Activated T-helper 17 cell treated with anti-CD3 and anti-CD28 coated beads, Interleukin-2, amount 50 U/mL, for 72 hours (primary cell): ENCODE measurements around the gene MLANA. TPM values are rescaled to one million over a fixed set of nuclear protein-coding genes. Genes with fewer than 3 reads are reported as not detected.

Experiments
- ATAC-seq: fragments of 150-1000 bp; cut with Tn5 transposase; replicated peaks from 2 replicates; pipeline ENCODE4 v1.10.0; 2021; ENCODE audit warnings: mild to moderate bottlenecking, moderate library complexity
- H3K27ac Mint-ChIP-seq: one replicate; pipeline ENCODE4 v1.8.0; 2022; ENCODE audit warnings: mixed read lengths
- H3K27me3 Mint-ChIP-seq: one replicate; pipeline ENCODE4 v1.8.0; 2022; ENCODE audit warnings: mixed read lengths
- H3K36me3 Mint-ChIP-seq: one replicate; pipeline ENCODE4 v1.8.0; 2022; ENCODE audit warnings: low read depth, mild to moderate bottlenecking, mixed read lengths
- H3K4me1 Mint-ChIP-seq: one replicate; pipeline ENCODE4 v1.8.0; 2022; ENCODE audit warnings: mixed read lengths
- H3K4me3 Mint-ChIP-seq: one replicate; pipeline ENCODE4 v1.8.0; 2022; ENCODE audit warnings: mild to moderate bottlenecking, mixed read lengths
- H3K9me3 Mint-ChIP-seq: one replicate; pipeline ENCODE4 v1.8.0; 2022; ENCODE audit warnings: mixed read lengths
- total RNA-seq, 2 donors: library from RNA; stranded (reverse); gene quantifications; one replicate each; pipeline ENCODE4 v1.2.3, GENCODE V29; 2022

The MLANA gene
- not detected for total RNA-seq

- no peaks in the 10 kb centered on the region for H3K4me1 Mint-ChIP-seq
- ATAC-seq: no peak
- H3K4me3 Mint-ChIP-seq: no peak within 1 kb of the TSS
- H3K9me3 Mint-ChIP-seq: no peaks in the 10 kb centered on the region
- H3K27ac Mint-ChIP-seq: no peak within 1 kb of the TSS
- no peaks in the 10 kb centered on the region for H3K27me3 Mint-ChIP-seq
- H3K36me3 Mint-ChIP-seq: no peaks in the 10 kb centered on the region
Measured at GRCh38 chr9:5890641-5891040, at the start of gene MLANA. TSS of gene MLANA (plus strand) at chr9:5890889. CDS start at chr9:5892475, 1,586 bp downstream.

- peak; percentile 53 for ATAC-seq
- peaks cover 40% of the 10 kb centered on the region for H3K4me1 Mint-ChIP-seq
- peak overlapping the region; percentile 67 for H3K27ac Mint-ChIP-seq
- H3K36me3 Mint-ChIP-seq: peaks cover 6% of the 10 kb centered on the region
- no peaks in the 10 kb centered on the region for H3K27me3 Mint-ChIP-seq
- peak overlapping the region; percentile 68 for H3K4me3 Mint-ChIP-seq
- no peaks in the 10 kb centered on the region for H3K9me3 Mint-ChIP-seq
Measured at GRCh38 chr9:5841771-5842573, 48.7 kb upstream of the MLANA start.

GRCh38 chr9:5842929-5843793, 47.5 kb upstream of the MLANA start:
- H3K4me3 Mint-ChIP-seq: peak overlapping the region; percentile 68
- ATAC-seq: no peak
- H3K4me1 Mint-ChIP-seq: peaks cover 40% of the 10 kb centered on the region
- no peaks in the 10 kb centered on the region for H3K27me3 Mint-ChIP-seq
- H3K36me3 Mint-ChIP-seq: peaks cover 6% of the 10 kb centered on the region
- peak overlapping the region; percentile 93 for H3K27ac Mint-ChIP-seq
- no peaks in the 10 kb centered on the region for H3K9me3 Mint-ChIP-seq

GRCh38 chr9:5843794-5844471, 46.8 kb upstream of the MLANA start:
- ATAC-seq: no peak
- Mint-ChIP-seq H3K9me3 (no peaks in the 10 kb centered on the region), H3K4me3 (peak overlapping the region; percentile 68), H3K27ac (peak overlapping the region; percentile 93), H3K36me3 (peaks cover 6% of the 10 kb centered on the region), H3K27me3 (no peaks in the 10 kb centered on the region), H3K4me1 (peaks cover 40% of the 10 kb centered on the region)

- peaks cover 6% of the 10 kb centered on the region for H3K36me3 Mint-ChIP-seq
- peak overlapping the region; percentile 93 for H3K27ac Mint-ChIP-seq
- peaks cover 40% of the 10 kb centered on the region for H3K4me1 Mint-ChIP-seq
- H3K4me3 Mint-ChIP-seq: peak overlapping the region; percentile 68
- H3K27me3 Mint-ChIP-seq: no peaks in the 10 kb centered on the region
- no peaks in the 10 kb centered on the region for H3K9me3 Mint-ChIP-seq
- ATAC-seq: peak; percentile 26
Measured at GRCh38 chr9:5845157-5845531, 45.5 kb upstream of the MLANA start.

GRCh38 chr9:5846096-5846495, 44.6 kb upstream of the MLANA start:
- Mint-ChIP-seq H3K27ac (peak overlapping the region; percentile 93), H3K9me3 (no peaks in the 10 kb centered on the region), H3K27me3 (no peaks in the 10 kb centered on the region), H3K36me3 (peaks cover 6% of the 10 kb centered on the region), H3K4me3 (no peak overlapping the region), H3K4me1 (peaks cover 43% of the 10 kb centered on the region)
- ATAC-seq: no peak

GRCh38 chr9:5846501-5846921, 44.2 kb upstream of the MLANA start:
- no peak for ATAC-seq
- no peak overlapping the region for H3K27ac Mint-ChIP-seq
- no peak overlapping the region for H3K4me3 Mint-ChIP-seq
- H3K4me1 Mint-ChIP-seq: peaks cover 44% of the 10 kb centered on the region
- no peaks in the 10 kb centered on the region for H3K27me3 Mint-ChIP-seq
- no peaks in the 10 kb centered on the region for H3K9me3 Mint-ChIP-seq
- H3K36me3 Mint-ChIP-seq: peaks cover 6% of the 10 kb centered on the region

- Mint-ChIP-seq H3K36me3 (peaks cover 6% of the 10 kb centered on the region), H3K27ac (no peak overlapping the region), H3K4me1 (peaks cover 48% of the 10 kb centered on the region), H3K27me3 (no peaks in the 10 kb centered on the region), H3K4me3 (no peak overlapping the region), H3K9me3 (no peaks in the 10 kb centered on the region)
- no peak for ATAC-seq
Measured at GRCh38 chr9:5848372-5848882, 42.3 kb upstream of the MLANA start.

- Mint-ChIP-seq H3K9me3 (no peaks in the 10 kb centered on the region), H3K36me3 (no peaks in the 10 kb centered on the region), H3K4me3 (no peak overlapping the region), H3K27me3 (no peaks in the 10 kb centered on the region), H3K4me1 (peaks cover 37% of the 10 kb centered on the region), H3K27ac (peak overlapping the region; percentile 62)
- no peak for ATAC-seq
Measured at GRCh38 chr9:5850724-5851122, 40.0 kb upstream of the MLANA start.

- Mint-ChIP-seq H3K36me3 (no peaks in the 10 kb centered on the region), H3K27me3 (no peaks in the 10 kb centered on the region), H3K4me1 (peaks cover 34% of the 10 kb centered on the region), H3K4me3 (peak overlapping the region; percentile 49), H3K9me3 (no peaks in the 10 kb centered on the region), H3K27ac (peak overlapping the region; percentile 62)
- peak; percentile 90 for ATAC-seq
Measured at GRCh38 chr9:5851445-5851844, 39.2 kb upstream of the MLANA start.

GRCh38 chr9:5852987-5853386, 37.7 kb upstream of the MLANA start:
- peaks cover 37% of the 10 kb centered on the region for H3K4me1 Mint-ChIP-seq
- ATAC-seq: no peak
- peak overlapping the region; percentile 75 for H3K27ac Mint-ChIP-seq
- peak overlapping the region; percentile 41 for H3K4me3 Mint-ChIP-seq
- no peaks in the 10 kb centered on the region for H3K36me3 Mint-ChIP-seq
- no peaks in the 10 kb centered on the region for H3K9me3 Mint-ChIP-seq
- H3K27me3 Mint-ChIP-seq: no peaks in the 10 kb centered on the region

GRCh38 chr9:5853617-5854016, 37.1 kb upstream of the MLANA start:
- H3K36me3 Mint-ChIP-seq: no peaks in the 10 kb centered on the region
- H3K27ac Mint-ChIP-seq: peak overlapping the region; percentile 75
- peak overlapping the region; percentile 41 for H3K4me3 Mint-ChIP-seq
- ATAC-seq: peak; percentile 12
- no peaks in the 10 kb centered on the region for H3K27me3 Mint-ChIP-seq
- peaks cover 38% of the 10 kb centered on the region for H3K4me1 Mint-ChIP-seq
- no peaks in the 10 kb centered on the region for H3K9me3 Mint-ChIP-seq

GRCh38 chr9:5854063-5854790, 36.5 kb upstream of the MLANA start:
- Mint-ChIP-seq H3K4me1 (peaks cover 38% of the 10 kb centered on the region), H3K27me3 (no peaks in the 10 kb centered on the region), H3K9me3 (no peaks in the 10 kb centered on the region), H3K4me3 (peak overlapping the region; percentile 41), H3K27ac (peak overlapping the region; percentile 75), H3K36me3 (no peaks in the 10 kb centered on the region)
- ATAC-seq: peak; percentile 63

- no peak overlapping the region for H3K27ac Mint-ChIP-seq
Measured at GRCh38 chr9:5857928-5858327, 32.8 kb upstream of the MLANA start.

More at GRCh38 chr9:5857928-5858327, 32.8 kb upstream of the MLANA start:
- H3K4me3 Mint-ChIP-seq: no peak overlapping the region
- peaks cover 19% of the 10 kb centered on the region for H3K4me1 Mint-ChIP-seq
- no peaks in the 10 kb centered on the region for H3K9me3 Mint-ChIP-seq
- H3K36me3 Mint-ChIP-seq: no peaks in the 10 kb centered on the region
- no peak for ATAC-seq
- H3K27me3 Mint-ChIP-seq: no peaks in the 10 kb centered on the region
